Endodermal cell (in vitro differentiated cells): ENCODE measurements around the gene FAM193A. TPM values are rescaled to one million over a fixed set of nuclear protein-coding genes. Genes with fewer than 3 reads are reported as not detected.
A peak's percentile ranks its signal among the peaks of the same experiment; 100 is the strongest.
"Not testable (repeated sequence)": the region's sequence is repeated elsewhere in the genome, so short reads cannot be mapped to it uniquely, and the experiment has no call there.

Experiments
- DNase-seq: peaks from one replicate; pipeline ENCODE4 v3.0.0-alpha.2; 2017
- H3K27ac ChIP-seq: 2 replicates; pipeline ENCODE4 v1.5.1; 2013; ENCODE audit warnings: mild to moderate bottlenecking, low read depth, low read length, moderate library complexity
- H3K27me3 ChIP-seq: 2 replicates; pipeline ENCODE4 v1.6.1; 2013; ENCODE audit warnings: mild to moderate bottlenecking, low read length, moderate library complexity; ENCODE audit not compliant: insufficient read depth, control insufficient read depth, poor library complexity, severe bottlenecking
- H3K36me3 ChIP-seq: 2 replicates; pipeline ENCODE4 v1.7.0; 2013; ENCODE audit warnings: mild to moderate bottlenecking, low read length, moderate library complexity; ENCODE audit not compliant: control insufficient read depth, insufficient read depth
- H3K4me1 ChIP-seq: one replicate; pipeline ENCODE4 v1.7.0; 2013; ENCODE audit warnings: low read length; ENCODE audit not compliant: control insufficient read depth, insufficient read depth
- H3K4me3 ChIP-seq: 2 replicates; pipeline ENCODE4 v1.5.1; 2013; ENCODE audit warnings: mild to moderate bottlenecking, low read length, moderate library complexity
- H3K9ac ChIP-seq: 2 replicates; pipeline ENCODE4 v1.6.1; 2013; ENCODE audit warnings: mild to moderate bottlenecking, low read length, moderate library complexity; ENCODE audit not compliant: poor library complexity, severe bottlenecking; ENCODE audit errors: extremely low read depth
- H3K9me3 ChIP-seq: 2 replicates; pipeline ENCODE4 v1.6.1; 2013; ENCODE audit warnings: mild to moderate bottlenecking, low read length, moderate library complexity; ENCODE audit not compliant: control insufficient read depth
- H3K27ac Mint-ChIP-seq: 2 replicates; pipeline ENCODE4 v1.8.0; 2020; ENCODE audit warnings: mixed read lengths
- H3K27me3 Mint-ChIP-seq: 2 replicates; pipeline ENCODE4 v1.8.0; 2021; ENCODE audit warnings: mild to moderate bottlenecking, mixed read lengths; ENCODE audit not compliant: insufficient read depth
- H3K36me3 Mint-ChIP-seq: 2 replicates; pipeline ENCODE4 v1.8.0; 2020; ENCODE audit warnings: low read depth, mixed read lengths
- H3K4me1 Mint-ChIP-seq: 2 replicates; pipeline ENCODE4 v1.8.0; 2020; ENCODE audit warnings: mixed read lengths
- H3K4me3 Mint-ChIP-seq: 2 replicates; pipeline ENCODE4 v1.8.0; 2020; ENCODE audit warnings: mild to moderate bottlenecking, moderate library complexity, mixed read lengths
- H3K9me3 Mint-ChIP-seq: 2 replicates; pipeline ENCODE4 v1.8.0; 2020; ENCODE audit warnings: mild to moderate bottlenecking, mixed read lengths
- WGBS, 2 experiments: methylation state at CpG; one replicate each; pipeline versions ENCODE4 v1.1.5 to v1.1.7; 2013; ENCODE audit warnings: missing lambda C conversion rate in 2 of 2, mixed read lengths in 1 of 2; ENCODE audit not compliant: insufficient coverage in 1 of 2, insufficient read length in 1 of 2; 5-methylcytosine and 5-hydroxymethylcytosine counted together
- total RNA-seq, 2 donors: library from RNA; stranded (reverse); fragmentation: NEBNext Ultra II Directional in 1 of 2; extraction: Animal tissue kit (Norgen Biotek cat#: 25700) in 1 of 2; gene quantifications; 2 replicates in 1 of 2; 3 replicates in 1 of 2; pipeline ENCODE4 v1.2.1, GENCODE V29; 2021
- TF ChIP-seq, protein P1 (sequence below): fragments of 200-600 bp; sonication (generic); conservative IDR thresholded peaks from 2 replicates; pipeline ENCODE4 v1.5.0; 2021; ENCODE audit warnings: antibody characterized with exemption, mild to moderate bottlenecking

FAM193A gene
- total RNA-seq, 2 donors from 2014 or later: 32.1 to 39.0 TPM

DNA sequence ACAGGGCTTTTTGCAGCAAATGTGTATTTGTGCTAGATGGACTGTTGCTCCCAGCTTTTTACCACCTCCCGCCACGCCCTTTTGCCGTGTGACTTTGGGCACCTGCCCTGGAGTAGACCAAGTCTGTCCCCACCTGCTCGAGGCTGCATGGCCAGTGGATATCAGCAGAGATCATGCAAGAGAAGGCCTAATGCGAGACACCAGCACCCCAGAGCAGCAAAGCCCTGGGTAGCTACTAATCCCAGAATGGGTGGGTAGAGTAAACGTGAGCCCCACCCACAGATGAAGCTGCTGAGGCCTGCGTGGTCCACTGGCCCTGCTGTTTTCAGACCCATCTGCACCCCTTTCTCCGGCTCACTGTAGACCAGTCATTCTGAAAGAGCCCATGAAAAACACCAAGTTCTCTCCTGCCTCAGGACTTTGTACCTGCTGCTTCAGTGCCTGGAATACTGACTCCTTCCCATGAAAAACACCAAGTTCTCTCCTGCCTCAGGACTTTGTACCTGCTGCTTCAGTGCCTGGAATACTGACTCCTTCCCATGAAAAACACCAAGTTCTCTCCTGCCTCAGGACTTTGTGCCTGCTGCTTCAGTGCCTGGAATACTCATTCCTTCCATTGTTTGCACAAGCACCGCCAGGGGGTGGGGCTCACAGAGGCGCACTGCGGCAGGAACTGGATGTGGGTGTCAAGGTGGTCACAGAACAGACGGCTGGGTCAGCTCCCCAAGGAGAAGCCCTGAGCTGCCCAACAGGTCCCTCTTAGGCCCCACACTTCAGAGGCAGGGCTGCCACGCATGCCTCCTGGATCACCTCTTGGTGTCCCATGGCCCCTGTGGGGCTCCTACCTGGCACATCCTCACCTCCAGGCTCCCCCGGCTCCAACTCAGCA, 224.8 kb downstream of the FAM193A start:
- peak; percentile 72 for DNase-seq
- H3K27ac Mint-ChIP-seq: no peak overlapping the region
- H3K27me3 Mint-ChIP-seq: peaks cover 11% of the 10 kb centered on the region
- H3K4me1 ChIP-seq: no peaks in the 10 kb centered on the region
- H3K4me3 Mint-ChIP-seq: no peak overlapping the region
- no peak overlapping the region for H3K27ac ChIP-seq
- no peaks in the 10 kb centered on the region for H3K27me3 ChIP-seq
- TF ChIP-seq, protein P1, sequence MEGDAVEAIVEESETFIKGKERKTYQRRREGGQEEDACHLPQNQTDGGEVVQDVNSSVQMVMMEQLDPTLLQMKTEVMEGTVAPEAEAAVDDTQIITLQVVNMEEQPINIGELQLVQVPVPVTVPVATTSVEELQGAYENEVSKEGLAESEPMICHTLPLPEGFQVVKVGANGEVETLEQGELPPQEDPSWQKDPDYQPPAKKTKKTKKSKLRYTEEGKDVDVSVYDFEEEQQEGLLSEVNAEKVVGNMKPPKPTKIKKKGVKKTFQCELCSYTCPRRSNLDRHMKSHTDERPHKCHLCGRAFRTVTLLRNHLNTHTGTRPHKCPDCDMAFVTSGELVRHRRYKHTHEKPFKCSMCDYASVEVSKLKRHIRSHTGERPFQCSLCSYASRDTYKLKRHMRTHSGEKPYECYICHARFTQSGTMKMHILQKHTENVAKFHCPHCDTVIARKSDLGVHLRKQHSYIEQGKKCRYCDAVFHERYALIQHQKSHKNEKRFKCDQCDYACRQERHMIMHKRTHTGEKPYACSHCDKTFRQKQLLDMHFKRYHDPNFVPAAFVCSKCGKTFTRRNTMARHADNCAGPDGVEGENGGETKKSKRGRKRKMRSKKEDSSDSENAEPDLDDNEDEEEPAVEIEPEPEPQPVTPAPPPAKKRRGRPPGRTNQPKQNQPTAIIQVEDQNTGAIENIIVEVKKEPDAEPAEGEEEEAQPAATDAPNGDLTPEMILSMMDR: peak; percentile 27
- H3K9me3 Mint-ChIP-seq: peaks cover 10% of the 10 kb centered on the region
- no peaks in the 10 kb centered on the region for H3K36me3 ChIP-seq
- no peak overlapping the region for H3K9ac ChIP-seq
- 85 to 93% methylated on average over 7 to 14 of the region's 14 CpGs for WGBS, 2 experiments
- no peak overlapping the region for H3K4me3 ChIP-seq
- H3K9me3 ChIP-seq: peaks cover 7% of the 10 kb centered on the region
- H3K36me3 Mint-ChIP-seq: no peaks in the 10 kb centered on the region
- peaks cover 4% of the 10 kb centered on the region for H3K4me1 Mint-ChIP-seq

DNA sequence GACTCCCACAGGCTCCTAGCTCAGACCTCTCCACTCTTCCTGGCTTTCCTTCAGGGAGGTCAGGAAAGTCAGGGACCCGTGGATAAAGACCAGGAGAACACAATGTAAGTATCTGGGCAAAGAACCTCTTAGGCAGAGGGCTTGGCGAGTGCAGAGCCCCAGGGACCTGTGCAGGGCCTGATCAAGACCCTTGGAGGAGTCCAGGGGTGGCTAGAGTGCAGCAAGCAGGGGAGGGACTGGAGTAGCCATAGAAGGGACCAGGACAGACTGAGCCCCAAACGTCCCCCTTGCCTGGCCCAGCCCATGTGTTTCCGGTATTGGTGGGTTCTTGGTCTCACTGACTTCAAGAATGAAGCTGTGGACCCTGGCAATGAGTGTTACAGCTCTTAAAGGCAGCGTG, 225.6 kb downstream of the FAM193A start:
- H3K9me3 ChIP-seq: peaks cover 7% of the 10 kb centered on the region
- no peaks in the 10 kb centered on the region for H3K27me3 ChIP-seq
- H3K4me3 ChIP-seq: no peak overlapping the region
- no peaks in the 10 kb centered on the region for H3K36me3 ChIP-seq
- Mint-ChIP-seq H3K4me3 (no peak overlapping the region), H3K27me3 (peaks cover 11% of the 10 kb centered on the region), H3K27ac (no peak overlapping the region), H3K4me1 (peaks cover 4% of the 10 kb centered on the region), H3K9me3 (peaks cover 10% of the 10 kb centered on the region), H3K36me3 (no peaks in the 10 kb centered on the region)
- no peak overlapping the region for H3K27ac ChIP-seq
- H3K4me1 ChIP-seq: no peaks in the 10 kb centered on the region
- 86 to 91% methylated on average over 4 to 5 of the region's 5 CpGs for WGBS, 2 experiments
- DNase-seq: peak; percentile 47
- TF ChIP-seq, protein P1: no peak
- no peak overlapping the region for H3K9ac ChIP-seq

DNA sequence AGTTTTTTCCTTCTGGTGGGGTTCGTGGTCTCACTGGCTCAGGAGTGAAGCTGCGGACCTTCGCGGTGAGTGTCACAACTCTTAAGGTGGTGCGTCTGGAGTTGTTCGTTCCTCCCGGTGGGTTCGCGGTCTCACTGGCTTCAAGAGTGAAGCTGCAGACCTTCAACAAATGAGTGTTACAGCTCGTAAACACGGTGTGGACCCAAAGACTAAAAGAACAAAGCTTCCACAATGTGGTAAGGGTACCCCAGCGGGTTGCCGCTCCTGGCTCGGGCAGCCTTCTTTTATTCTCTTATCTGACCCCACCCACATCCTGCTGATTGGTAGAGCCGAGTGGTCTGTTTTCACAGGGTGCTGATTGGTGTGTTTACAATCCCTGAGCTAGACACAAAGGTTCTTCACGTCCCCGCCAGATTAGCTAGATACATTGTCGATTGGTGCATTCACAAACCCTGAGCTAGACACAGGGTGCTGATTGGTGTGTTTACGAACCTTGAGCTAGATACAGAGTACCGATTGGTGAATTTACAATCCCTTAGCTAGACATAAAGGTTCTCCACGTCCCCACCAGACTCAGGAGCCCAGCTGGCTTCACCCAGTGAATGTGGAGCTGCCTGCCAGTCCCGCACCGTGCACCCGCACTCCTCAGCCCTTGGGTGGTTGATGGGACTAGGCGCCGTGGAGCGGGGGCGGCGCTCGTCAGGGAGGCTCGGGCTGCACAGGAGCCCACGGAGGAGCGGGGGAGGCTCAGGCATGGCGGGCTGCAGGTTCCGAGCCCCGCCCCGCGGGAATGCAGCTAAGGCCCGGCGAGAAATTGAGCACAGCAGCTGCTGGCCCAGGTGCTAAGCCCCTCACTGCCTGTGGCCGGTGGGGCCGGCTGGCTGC, 226.3 kb downstream of the FAM193A start:
- H3K4me1 ChIP-seq, H3K4me1 Mint-ChIP-seq, H3K27ac Mint-ChIP-seq, H3K36me3 Mint-ChIP-seq, H3K9me3 ChIP-seq, H3K4me3 ChIP-seq, H3K4me3 Mint-ChIP-seq, H3K27me3 ChIP-seq, H3K9ac ChIP-seq, H3K36me3 ChIP-seq, H3K27ac ChIP-seq: not testable (repeated sequence)
- WGBS, 2 experiments: 94 to 96% methylated on average over 27 to 42 of the region's 42 CpGs
- H3K9me3 Mint-ChIP-seq: peaks cover 10% of the 10 kb centered on the region
- peaks cover 11% of the 10 kb centered on the region for H3K27me3 Mint-ChIP-seq
- DNase-seq: peak; percentile 64
